Keratinocyte (primary cell): ENCODE results near the gene PKHD1.

ENCODE experiments used
- EZH2 ChIP-seq: IDR thresholded peaks from one replicate; pipeline ENCODE4 v1.6.1; 2012; ENCODE audit warnings: inconsistent platforms, mild to moderate bottlenecking, low read length, moderate library complexity
- TF ChIP-seq, protein P1 (sequence below), 3 experiments: IDR thresholded peaks in 1 of 3; conservative IDR thresholded peaks in 1 of 3; optimal IDR thresholded peaks in 1 of 3; 2 replicates in 2 of 3; 3 replicates in 1 of 3; pipeline versions ENCODE3 to v1.5.1; 2011; ENCODE audit warnings: low read length in 3 of 3, mild to moderate bottlenecking in 3 of 3, moderate library complexity in 2 of 3, control low read depth in 1 of 3, inconsistent platforms in 1 of 3; ENCODE audit not compliant: insufficient read depth in 2 of 3; ENCODE audit errors: extremely low read depth in 1 of 3

DNA sequence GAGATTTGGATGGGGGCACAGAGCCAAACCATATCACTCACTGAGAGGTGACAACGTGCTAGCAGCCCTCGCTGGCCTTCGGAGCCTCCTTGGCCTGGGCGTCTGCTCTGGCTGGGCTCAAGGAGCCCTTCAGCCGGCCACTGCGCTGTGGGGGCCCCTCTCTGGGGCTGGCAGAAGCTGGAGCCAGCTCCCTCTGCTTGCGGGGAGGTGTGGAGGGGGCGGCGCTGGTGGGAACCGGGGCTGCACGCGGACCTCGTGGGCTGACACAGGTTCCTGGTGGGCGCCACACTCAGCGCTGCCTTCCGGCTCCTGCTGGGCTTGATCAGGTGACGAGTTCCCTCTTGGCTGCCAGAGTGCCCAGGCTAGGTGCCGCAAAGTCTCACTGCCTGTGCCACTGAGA, 489.2 kb downstream of the PKHD1 start:
- TF ChIP-seq, protein P1, sequence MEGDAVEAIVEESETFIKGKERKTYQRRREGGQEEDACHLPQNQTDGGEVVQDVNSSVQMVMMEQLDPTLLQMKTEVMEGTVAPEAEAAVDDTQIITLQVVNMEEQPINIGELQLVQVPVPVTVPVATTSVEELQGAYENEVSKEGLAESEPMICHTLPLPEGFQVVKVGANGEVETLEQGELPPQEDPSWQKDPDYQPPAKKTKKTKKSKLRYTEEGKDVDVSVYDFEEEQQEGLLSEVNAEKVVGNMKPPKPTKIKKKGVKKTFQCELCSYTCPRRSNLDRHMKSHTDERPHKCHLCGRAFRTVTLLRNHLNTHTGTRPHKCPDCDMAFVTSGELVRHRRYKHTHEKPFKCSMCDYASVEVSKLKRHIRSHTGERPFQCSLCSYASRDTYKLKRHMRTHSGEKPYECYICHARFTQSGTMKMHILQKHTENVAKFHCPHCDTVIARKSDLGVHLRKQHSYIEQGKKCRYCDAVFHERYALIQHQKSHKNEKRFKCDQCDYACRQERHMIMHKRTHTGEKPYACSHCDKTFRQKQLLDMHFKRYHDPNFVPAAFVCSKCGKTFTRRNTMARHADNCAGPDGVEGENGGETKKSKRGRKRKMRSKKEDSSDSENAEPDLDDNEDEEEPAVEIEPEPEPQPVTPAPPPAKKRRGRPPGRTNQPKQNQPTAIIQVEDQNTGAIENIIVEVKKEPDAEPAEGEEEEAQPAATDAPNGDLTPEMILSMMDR (optimal IDR thresholded peaks at IDR 0.05 in 1 of 3, IDR thresholded peaks at IDR 0.05 in 1 of 3, conservative IDR thresholded peaks at IDR 0.05 in 1 of 3; ENCODE audit: extremely low read depth in 1 of 3, insufficient read depth in 2 of 3, low read length in 3 of 3): no peak
- no peak for TF ChIP-seq EZH2
